Ovary (tissue), 9 donors: ENCODE measurements around the gene ATP5IF1. TPM values are rescaled to one million over a fixed set of nuclear protein-coding genes. Genes with fewer than 3 reads are reported as not detected.

ENCODE experiments used
- DNase-seq, 5 donors: peaks; one replicate each; pipeline ENCODE4 v3.0.0-alpha.2; 2019 to 2020
- H3K27ac ChIP-seq, 2 donors: fragments of 200-600 bp; one replicate each; pipeline versions ENCODE4 v1.5.1 to v1.8.0; 2019 to 2022
- H3K27me3 ChIP-seq: fragments of 200-600 bp; one replicate; pipeline ENCODE4 v1.8.0; 2022
- H3K36me3 ChIP-seq: fragments of 200-600 bp; sonication (generic); one replicate; pipeline ENCODE4 v1.5.1; 2019
- H3K4me1 ChIP-seq: one replicate; pipeline ENCODE4 v1.8.1; 2013; ENCODE audit warnings: mild to moderate bottlenecking, moderate library complexity; ENCODE audit not compliant: insufficient read depth
- H3K4me3 ChIP-seq: fragments of 200-600 bp; sonication (generic); one replicate; pipeline ENCODE4 v1.5.1; 2017
- H3K9me3 ChIP-seq, 2 donors: fragments of 200-600 bp in 1 of 2; sonication (generic) in 1 of 2; one replicate each; pipeline versions ENCODE4 v1.5.1 to v1.8.1; 2013 to 2019; ENCODE audit warnings: mild to moderate bottlenecking in 1 of 2, moderate library complexity in 1 of 2
- EP300 ChIP-seq: sonication (generic); formaldehyde crosslinking; IDR thresholded peaks from one replicate; pipeline ENCODE4 v1.6.1; 2017; ENCODE audit warnings: antibody characterized with exemption
- POLR2A ChIP-seq: fragments of 450-650 bp; IDR thresholded peaks from one replicate; pipeline ENCODE4 v1.6.1; 2017; ENCODE audit warnings: antibody characterized with exemption, mild to moderate bottlenecking, moderate library complexity
- WGBS, 3 donors: extraction: QIAGEN DNeasy Blood & Tissue Kit in 1 of 3; methylation state at CpG; one replicate each; pipeline versions ENCODE4 v1.1.5 to v1.1.7; 2013 to 2017; 5-methylcytosine and 5-hydroxymethylcytosine counted together
- intact Hi-C, 4 donors: fragments of 100-400 bp; cut with DNase I; formaldehyde crosslinking; loops; one replicate each; pipeline versions ENCODE4 v1.11.0 to v1.15.1; 2022 to 2023
- polyA plus RNA-seq, 2 donors: library from polyadenylated mRNA; stranded (reverse); fragments of 200-250 nt in 1 of 2; fragments of 350-450 nt in 1 of 2; fragmentation: Illumina TruSeq in 1 of 2; extraction: RNeasy Lipid Tissue Mini Kit (QIAGEN cat#74804) in 1 of 2; gene quantifications; one replicate each; pipeline ENCODE4 v1.2.3, GENCODE V29; 2013 to 2014
- total RNA-seq, 7 donors: library from RNA; depleted of rRNA in 2 of 7; stranded (reverse); fragments of >200 nt in 2 of 7; fragmentation: NEBNext Ultra II Directional in 3 of 7; extraction: Animal tissue kit (Norgen Biotek cat#: 25700) in 3 of 7; gene quantifications; one replicate each; pipeline versions ENCODE4 v1.1.0 to v1.2.4, GENCODE V29; 2016 to 2023
- TF ChIP-seq, protein P1 (sequence below), 3 donors: fragments of 450-650 bp in 2 of 3; fragments of 200-600 bp in 1 of 3; IDR thresholded peaks; one replicate each; pipeline versions ENCODE4 v1.5.1 to v1.8.0; 2016 to 2022; ENCODE audit warnings: antibody characterized with exemption in 3 of 3, mild to moderate bottlenecking in 1 of 3
- donor health status: DM: no; HTN: no; CAD: no; lungs with moderate emphysema.
- donor health status: DM: no; HTN: no; CAD: no.
- donor health status: Bipolar disorder and iron deficiency.
- donor health status: DM: yes; HTN: yes; CAD: no.
- donor health status: DM: no; HTN: no; CAD: no.
- donor health status: DM: yes; HTN: yes; CAD: no.

The ATP5IF1 gene
- total and polyA plus RNA-seq, 9 donors: 87.2 to 226 (median 101) TPM

DNA sequence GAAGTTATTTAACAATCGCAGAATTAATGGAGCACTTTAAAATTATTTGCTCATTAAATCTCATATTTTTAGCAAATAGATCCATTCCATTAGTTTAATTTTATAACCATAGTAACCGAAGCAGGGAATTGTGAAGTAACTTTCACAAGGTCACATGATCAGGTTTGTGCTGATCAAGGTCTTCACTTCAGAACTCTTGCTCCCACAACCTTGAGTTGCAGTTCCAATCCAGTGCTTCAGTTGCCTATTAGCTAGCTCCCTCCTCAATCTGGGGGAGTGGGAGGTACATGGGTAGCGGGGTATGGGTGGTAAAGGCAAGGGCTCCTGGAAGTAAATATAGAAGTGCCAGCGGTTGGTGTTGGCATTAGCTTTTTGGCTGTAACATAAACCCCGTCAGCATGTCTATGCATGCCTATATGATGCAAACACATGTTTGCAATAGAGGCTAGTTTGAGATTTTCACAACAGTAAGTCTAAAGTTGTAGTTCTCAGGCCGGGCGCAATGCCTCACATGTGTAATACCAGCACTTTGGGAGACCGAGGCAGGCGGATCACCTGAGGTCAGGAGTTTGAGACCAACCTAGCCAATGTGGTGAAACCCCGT lies 5.8 kb downstream of the ATP5IF1 start:
- intact Hi-C loops: no loop called here
- TF ChIP-seq, protein P1, sequence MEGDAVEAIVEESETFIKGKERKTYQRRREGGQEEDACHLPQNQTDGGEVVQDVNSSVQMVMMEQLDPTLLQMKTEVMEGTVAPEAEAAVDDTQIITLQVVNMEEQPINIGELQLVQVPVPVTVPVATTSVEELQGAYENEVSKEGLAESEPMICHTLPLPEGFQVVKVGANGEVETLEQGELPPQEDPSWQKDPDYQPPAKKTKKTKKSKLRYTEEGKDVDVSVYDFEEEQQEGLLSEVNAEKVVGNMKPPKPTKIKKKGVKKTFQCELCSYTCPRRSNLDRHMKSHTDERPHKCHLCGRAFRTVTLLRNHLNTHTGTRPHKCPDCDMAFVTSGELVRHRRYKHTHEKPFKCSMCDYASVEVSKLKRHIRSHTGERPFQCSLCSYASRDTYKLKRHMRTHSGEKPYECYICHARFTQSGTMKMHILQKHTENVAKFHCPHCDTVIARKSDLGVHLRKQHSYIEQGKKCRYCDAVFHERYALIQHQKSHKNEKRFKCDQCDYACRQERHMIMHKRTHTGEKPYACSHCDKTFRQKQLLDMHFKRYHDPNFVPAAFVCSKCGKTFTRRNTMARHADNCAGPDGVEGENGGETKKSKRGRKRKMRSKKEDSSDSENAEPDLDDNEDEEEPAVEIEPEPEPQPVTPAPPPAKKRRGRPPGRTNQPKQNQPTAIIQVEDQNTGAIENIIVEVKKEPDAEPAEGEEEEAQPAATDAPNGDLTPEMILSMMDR (IDR thresholded peaks at IDR 0.05): no peak
- TF ChIP-seq EP300: no peak
- no peak for TF ChIP-seq POLR2A
- H3K27ac ChIP-seq: no peak overlapping the region
- H3K9me3 ChIP-seq: no peaks in the 10 kb centered on the region
- H3K4me3 ChIP-seq: no peak overlapping the region
- no peaks in the 10 kb centered on the region for H3K27me3 ChIP-seq
- H3K36me3 ChIP-seq: no peaks in the 10 kb centered on the region
- no peak for DNase-seq
- H3K4me1 ChIP-seq: peaks cover 2% of the 10 kb centered on the region
- 88 to 92% (median 90%) methylated on average over 10 of the region's 10 CpGs for WGBS, 3 donors

DNA sequence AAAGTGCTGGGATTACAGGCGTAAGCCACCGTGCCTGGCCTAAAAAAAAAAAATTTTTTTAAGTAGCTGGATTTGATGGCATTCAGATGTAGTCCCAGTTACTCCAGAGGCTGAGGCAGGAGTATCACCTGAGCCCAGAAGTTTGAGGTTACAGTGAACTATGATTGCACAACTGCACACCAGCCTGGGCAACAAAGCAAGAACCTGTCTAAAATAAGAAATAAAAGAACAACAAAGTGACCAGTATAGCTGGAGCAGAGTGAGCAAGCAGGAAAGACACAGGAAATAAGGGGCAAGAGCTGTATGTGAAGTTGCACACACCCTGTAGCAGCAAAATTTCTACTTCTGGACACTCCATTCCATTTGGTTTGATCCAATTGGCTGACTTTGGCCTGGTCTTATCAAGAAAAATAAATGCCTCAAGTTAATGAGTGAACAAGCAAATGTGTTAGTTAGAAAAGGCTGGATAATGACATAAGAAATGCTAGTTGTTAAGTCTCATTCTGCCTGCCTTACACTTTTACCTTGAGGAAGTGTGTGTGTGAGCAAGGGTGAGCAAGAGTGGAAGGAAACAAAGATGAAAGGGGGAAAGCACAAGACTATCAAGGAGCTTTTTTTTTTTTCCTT lies 7.9 kb downstream of the ATP5IF1 start:
- WGBS, 3 donors: 73 to 74% (median 74%) methylated on average over 2 of the region's 2 CpGs
- Histone ChIP-seq H3K9me3 (no peaks in the 10 kb centered on the region), H3K36me3 (no peaks in the 10 kb centered on the region), H3K4me3 (no peak overlapping the region), H3K27me3 (no peaks in the 10 kb centered on the region), H3K27ac (no peak overlapping the region), H3K4me1 (peaks cover 3% of the 10 kb centered on the region)
- DNase-seq: no peak
- TF ChIP-seq EP300 (no peak), POLR2A (no peak)
- TF ChIP-seq, protein P1 (IDR thresholded peaks at IDR 0.05): no peak
- intact Hi-C loops: no loop called here

DNA sequence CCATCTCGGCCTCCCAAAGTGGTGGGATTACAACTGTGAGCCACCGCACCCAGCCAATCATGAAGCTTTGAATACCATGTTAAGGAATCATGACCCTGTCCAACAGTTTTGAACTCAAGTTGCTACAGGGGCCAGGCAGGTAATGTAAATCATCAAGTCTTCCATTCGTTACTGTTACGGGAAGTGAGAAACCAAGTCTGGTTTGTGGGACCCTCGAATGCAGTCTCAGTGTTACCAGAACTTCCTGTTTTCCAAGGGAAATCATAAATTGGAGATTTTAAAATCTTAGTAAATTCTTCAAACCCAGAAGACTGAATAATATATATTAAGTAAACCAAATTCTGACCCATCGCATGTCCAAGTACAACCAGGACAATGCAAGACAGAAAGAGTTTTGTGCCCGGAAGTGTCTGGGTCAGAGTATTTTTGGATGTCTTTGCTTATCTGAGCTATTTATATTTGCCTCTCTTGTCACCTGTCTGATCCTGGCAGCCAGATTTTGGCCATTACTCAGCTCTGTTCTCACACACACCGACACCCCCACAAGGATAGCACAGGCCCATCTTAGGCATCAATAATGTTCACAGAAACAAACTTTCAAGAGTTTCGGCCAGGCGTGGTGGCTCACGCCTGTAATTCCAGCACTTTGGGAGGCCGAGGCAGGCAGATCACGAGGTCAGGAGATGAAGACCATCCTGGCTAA lies 8.8 kb downstream of the ATP5IF1 start:
- Histone ChIP-seq H3K4me1 (peaks cover 3% of the 10 kb centered on the region), H3K36me3 (no peaks in the 10 kb centered on the region), H3K27me3 (no peaks in the 10 kb centered on the region), H3K9me3 (no peaks in the 10 kb centered on the region), H3K27ac (no peak overlapping the region), H3K4me3 (no peak overlapping the region)
- intact Hi-C loops: loop anchor here in 1 of 4 donors (5.0 kb wide), 2 partner anchors 113 to 358 kb away; no protein-coding TSS in a partner anchor
- no peak for DNase-seq
- 91 to 92% (median 92%) methylated on average over 13 of the region's 13 CpGs for WGBS, 3 donors
- no peak for TF ChIP-seq POLR2A
- TF ChIP-seq EP300: no peak
- TF ChIP-seq, protein P1 (IDR thresholded peaks at IDR 0.05): no peak

DNA sequence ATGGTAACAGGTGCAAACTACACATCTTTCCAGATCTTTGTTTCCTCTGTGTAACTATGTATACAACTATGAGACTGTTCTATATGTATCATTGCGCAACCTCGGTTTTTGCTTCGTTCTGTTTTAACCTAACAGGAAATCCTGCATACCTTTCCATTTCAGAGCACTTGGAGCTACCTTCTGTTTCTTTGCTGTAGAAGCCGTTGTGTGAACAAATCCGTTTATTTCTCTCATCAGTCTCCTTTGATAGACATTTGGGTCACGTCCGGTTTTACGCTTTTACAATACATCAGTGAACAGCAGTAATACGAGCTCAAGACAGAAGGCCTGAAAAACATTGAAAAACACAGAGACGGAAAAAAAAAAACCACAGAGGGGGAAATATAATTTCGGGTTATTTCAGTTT lies 10.5 kb downstream of the ATP5IF1 start:
- Histone ChIP-seq H3K36me3 (no peaks in the 10 kb centered on the region), H3K4me3 (peak overlapping the region; percentile 78), H3K4me1 (peaks cover 3% of the 10 kb centered on the region), H3K9me3 (no peaks in the 10 kb centered on the region), H3K27me3 (no peaks in the 10 kb centered on the region), H3K27ac (peak overlapping the region in 1 of 2 donors; percentile 55)
- intact Hi-C loops: loop anchor here in 1 of 4 donors (5.0 kb wide), 2 partner anchors 111 to 356 kb away; no protein-coding TSS in a partner anchor
- DNase-seq: no peak
- WGBS, 3 donors: 7 to 73% (median 46%) methylated on average over 11 of the region's 11 CpGs
- TF ChIP-seq EP300 (no peak), POLR2A (no peak)
- TF ChIP-seq, protein P1 (IDR thresholded peaks at IDR 0.05): no peak
